HEK293T (cell line): ENCODE results near the gene FAM170B.

ENCODE experiments used
- BHLHE40 ChIP-seq: fragments of 450-650 bp; IDR thresholded peaks from 2 replicates; pipeline ENCODE4 v1.6.1; 2016; ENCODE audit warnings: mild to moderate bottlenecking, moderate library complexity, borderline replicate concordance
- FOXM1 ChIP-seq: fragments of 450-650 bp; IDR thresholded peaks from 2 replicates; pipeline ENCODE4 v1.6.1; 2017; ENCODE audit warnings: mild to moderate bottlenecking, borderline replicate concordance
- SUZ12 ChIP-seq: fragments of 450-650 bp; IDR thresholded peaks from 2 replicates; pipeline ENCODE4 v1.6.1; 2016; ENCODE audit warnings: mild to moderate bottlenecking
- TF ChIP-seq, protein P1 (sequence below): fragments of 450-650 bp; IDR thresholded peaks from 2 replicates; pipeline ENCODE4 v1.6.1; 2016

DNA sequence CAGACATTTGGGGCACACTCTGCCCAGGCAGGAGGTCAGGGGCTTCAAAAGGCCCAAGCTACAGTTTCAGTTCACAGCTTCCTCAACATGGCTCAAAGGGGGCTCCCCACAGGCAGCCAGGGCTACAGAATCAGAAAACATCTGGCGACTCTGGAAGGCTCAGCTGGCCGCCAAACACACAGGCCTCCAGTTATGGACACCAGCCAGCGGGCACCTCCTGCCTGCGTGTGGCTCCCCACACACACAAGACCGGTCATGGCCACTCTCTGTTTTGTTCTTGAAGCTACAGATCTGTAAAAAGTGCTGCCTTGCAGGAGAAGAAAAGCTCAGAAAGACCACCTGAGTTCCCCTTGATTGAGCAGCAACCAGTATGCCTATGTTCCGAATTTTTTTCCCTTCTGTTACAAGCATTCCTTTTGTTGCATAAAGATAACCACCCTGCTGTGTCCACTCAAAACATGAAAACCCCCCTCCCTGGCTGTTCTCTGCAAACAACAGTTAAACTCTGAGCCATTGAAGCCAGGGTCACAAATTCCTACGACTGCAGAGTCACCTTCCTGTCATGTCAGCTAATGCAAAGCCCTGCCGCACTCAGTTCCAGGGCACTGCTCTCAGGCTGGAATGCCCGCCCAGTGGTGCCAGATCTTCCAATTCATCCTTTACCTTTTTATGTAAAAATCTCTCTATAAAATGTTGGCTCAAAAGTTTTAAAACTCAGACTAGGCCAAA lies 52.1 kb downstream of the FAM170B start:
- TF ChIP-seq BHLHE40 (no peak), SUZ12 (no peak), FOXM1 (no peak)
- TF ChIP-seq, protein P1, sequence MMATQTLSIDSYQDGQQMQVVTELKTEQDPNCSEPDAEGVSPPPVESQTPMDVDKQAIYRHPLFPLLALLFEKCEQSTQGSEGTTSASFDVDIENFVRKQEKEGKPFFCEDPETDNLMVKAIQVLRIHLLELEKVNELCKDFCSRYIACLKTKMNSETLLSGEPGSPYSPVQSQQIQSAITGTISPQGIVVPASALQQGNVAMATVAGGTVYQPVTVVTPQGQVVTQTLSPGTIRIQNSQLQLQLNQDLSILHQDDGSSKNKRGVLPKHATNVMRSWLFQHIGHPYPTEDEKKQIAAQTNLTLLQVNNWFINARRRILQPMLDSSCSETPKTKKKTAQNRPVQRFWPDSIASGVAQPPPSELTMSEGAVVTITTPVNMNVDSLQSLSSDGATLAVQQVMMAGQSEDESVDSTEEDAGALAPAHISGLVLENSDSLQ = no peak
